GM18951 (cell line): ENCODE measurements around the gene CCDC83.

Experiments
- POLR2A ChIP-seq: IDR thresholded peaks from 4 replicates; pipeline ENCODE4 v1.6.1; 2011; ENCODE audit warnings: mild to moderate bottlenecking; ENCODE audit not compliant: insufficient read length, insufficient read depth; ENCODE audit errors: extremely low read depth
- in situ Hi-C: fragments of 300-500 bp; cut with MboI; formaldehyde crosslinking; loops from one replicate; pipeline ENCODE4 v1.12.0; 2022; ENCODE audit warnings: low sequenced_read_pairs, mixed read lengths, inconsistent platforms; ENCODE audit not compliant: unreplicated experiment

The CCDC83 gene

DNA sequence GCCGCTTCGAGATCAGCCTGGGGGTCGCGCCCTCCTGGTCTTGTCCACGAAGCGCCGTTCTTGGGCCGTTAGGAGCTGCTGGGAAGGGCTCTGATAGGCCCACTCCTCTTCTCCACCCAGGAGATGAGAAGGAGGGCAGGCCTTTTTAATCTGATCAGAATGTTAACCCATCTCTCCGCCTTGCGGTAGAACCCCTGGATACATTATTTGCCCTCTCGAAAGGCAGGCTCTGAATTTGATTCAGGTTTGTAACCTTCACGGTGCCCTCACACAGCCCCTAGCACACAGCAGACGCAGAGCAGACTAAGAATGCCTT, at the start of gene CCDC83:
TSS of gene CCDC83 (plus strand) at position 43 of the 316 bp plus-strand sequence. CDS start 9,741 bp downstream, outside the sequence.
- in situ Hi-C loops, result no loop called here
- TF ChIP-seq POLR2A, result no peak

DNA sequence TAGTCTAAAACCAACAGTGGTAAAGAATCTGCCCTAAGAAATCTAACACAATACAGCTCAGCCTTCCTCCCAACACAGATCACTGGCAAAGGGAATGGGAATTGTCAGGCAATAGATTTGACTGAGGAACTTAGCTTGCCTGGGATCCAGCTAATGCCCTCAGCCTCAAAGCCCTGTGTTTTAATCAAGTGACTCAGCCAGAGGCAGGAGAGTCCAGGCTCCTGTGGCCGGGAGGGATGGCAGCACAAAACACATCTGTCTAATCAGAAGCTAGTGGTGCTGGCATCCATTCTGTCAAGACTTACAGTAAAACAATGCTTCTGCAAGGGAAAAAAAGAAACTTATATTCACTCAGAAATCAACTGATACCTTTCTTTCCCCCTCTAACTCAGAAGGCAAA, 49.8 kb upstream of the CCDC83 start:
- in situ Hi-C loops, result no loop called here
- TF ChIP-seq POLR2A, result no peak

DNA sequence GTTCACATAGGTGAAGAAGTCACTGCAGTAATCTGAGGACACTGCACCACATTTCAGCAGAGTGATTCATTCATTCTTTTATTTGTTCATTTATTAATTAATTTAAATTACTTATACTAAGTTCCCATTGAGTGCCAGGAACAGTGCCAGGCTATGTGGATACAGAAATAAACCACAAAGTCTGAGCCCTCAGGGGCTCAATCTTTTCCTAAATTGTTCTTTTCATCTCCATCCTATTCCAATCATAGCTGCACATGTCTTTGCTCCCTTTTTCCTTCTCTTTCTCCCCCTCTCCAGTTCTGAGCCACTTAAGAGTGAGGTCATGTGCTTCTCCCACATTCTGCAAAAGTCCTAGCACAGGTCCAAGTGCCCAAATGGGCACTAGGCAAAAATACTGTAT, 49.2 kb upstream of the CCDC83 start:
- TF ChIP-seq POLR2A, result no peak
- in situ Hi-C loops, result no loop called here

DNA sequence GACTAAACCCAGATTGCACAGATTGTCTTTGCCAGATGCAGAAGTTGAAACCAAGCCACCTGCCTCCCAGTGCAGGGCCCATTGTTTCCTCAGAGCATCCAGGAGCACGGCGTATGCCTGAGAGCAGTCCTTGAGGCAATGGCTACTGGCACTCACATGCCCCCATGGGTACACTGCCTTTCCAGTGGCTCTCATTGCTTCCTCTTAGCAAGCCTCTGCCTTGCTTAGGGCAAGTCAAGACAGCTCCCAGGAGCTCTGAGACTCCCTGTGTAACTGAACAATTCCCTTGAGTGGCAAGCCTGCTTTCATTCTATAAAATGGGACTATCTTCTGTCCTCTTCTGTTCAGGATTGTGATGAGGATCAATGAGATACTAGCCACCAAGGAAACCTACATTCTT, 48.3 kb upstream of the CCDC83 start:
- in situ Hi-C loops, result no loop called here
- TF ChIP-seq POLR2A, result no peak

DNA sequence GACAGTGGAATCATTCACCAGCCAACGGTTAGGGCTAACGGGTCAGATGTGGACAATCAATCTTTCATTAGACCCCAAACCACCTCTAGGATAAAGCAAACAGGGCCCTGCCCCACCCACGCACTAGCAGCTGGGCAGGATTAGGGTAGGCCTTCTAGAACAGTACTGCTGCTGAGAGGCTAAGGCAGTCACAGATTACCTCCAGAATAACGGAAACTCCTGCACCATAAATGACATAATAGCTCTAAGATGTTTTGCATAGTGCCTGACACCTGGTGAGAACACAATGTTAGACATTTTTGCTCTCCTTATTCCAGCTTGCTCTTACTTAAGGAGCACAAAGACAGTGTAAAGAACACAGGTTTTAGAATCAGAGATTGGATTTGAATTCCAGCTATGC, 46.0 kb upstream of the CCDC83 start:
- in situ Hi-C loops, result no loop called here
- no peak for TF ChIP-seq POLR2A

DNA sequence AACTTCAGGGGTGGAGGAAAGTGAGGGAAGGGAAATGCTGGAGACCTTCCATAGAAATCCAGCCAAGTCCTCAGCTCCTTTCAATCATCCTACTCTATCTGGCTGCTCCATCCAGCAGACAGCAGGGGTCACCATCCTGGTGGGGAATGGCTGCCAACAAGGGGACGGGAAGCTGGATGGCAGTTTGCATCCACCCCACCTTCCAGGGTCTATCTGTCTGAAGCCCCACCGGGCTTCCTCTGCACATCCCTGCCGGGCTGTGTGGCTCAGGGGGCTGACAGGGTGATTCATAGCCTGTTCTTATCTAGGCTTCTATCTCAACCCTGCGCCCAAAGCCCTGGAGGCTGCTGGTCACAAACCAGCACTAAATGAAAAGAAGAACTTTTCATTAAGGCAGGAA, 45.3 kb upstream of the CCDC83 start:
- TF ChIP-seq POLR2A, result no peak
- in situ Hi-C loops, result no loop called here

DNA sequence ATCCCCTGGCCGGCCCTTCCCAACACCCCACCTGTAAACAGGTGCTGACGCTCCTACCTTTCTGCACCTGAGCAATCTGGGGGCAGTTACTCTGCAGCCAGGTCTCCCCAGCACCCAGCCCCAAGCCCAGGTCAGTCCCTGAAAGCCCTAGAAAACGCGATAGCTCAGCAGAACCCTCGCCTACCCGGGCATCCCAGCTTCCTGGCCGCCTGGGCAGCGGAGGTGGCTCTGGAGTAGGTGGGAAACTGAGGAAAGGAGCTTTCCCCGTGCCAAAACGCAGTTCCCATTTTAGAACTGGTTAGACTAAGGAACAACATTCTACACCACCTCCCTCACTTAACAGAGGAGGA, 44.7 kb upstream of the CCDC83 start:
- TF ChIP-seq POLR2A, result no peak
- in situ Hi-C loops, result no loop called here

DNA sequence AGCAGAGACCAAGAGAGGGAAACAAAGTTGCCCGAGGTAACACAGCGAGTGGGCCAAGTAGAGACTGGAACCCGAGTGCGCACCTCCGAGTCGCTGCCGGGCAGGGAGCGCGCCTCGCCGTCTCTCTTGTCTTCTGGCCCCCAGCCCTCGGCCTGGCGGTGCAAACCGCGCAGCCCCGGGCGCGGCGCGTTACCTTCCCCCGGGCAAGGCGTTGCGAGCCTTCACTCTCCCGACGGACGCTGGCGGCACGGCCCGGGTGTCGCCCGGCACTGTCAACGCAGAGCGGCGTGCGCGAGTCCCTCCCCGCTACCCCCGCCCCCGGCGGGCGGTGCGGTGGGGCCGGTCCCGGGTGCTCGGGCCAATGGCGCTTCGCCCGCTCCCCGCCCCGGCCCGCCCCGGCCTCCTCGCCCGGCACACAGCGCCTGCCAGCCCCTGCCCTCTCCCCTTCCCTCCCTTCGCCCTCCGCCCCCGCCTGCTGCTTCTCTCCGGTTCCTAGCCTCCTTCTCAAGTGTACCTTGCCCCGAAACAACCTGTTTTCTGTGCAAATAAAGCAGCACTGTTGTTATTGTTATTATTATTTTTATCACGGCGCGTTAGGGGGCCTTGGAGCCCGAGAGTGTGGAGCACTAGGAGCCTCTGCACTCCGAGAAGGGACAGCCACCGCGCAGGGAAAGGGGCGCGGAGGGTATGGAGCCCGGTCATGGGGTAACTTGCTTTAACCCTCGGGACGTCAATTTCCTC, 44.1 kb upstream of the CCDC83 start, which contains the start of gene SYTL2:
TSS of gene SYTL2 (minus strand) at position 271 of the 741 bp plus-strand sequence. CDS start 53,416 bp downstream, outside the sequence.
- TF ChIP-seq POLR2A, result peak; percentile 44
- in situ Hi-C loops, result no loop called here

DNA sequence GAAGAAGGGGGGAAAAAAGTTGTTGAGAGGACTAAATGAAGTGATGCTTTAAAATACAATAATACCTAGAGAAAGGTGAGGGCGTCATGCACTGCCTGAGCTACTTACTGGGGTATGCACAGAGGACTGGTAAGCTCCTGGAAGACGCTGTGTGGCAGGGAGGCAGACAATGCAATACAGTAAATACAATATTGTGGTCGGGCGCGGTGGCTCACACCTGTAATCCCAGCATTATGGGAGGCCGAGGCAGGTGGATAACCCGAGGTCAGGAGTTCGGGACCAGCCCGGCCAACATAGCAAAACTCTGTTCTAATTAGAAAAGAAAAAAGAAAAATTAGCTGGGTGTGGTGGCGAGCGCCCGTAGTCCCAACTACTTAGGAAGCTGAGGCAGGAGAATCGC, 43.6 kb upstream of the CCDC83 start:
- in situ Hi-C loops, result no loop called here
- no peak for TF ChIP-seq POLR2A

DNA sequence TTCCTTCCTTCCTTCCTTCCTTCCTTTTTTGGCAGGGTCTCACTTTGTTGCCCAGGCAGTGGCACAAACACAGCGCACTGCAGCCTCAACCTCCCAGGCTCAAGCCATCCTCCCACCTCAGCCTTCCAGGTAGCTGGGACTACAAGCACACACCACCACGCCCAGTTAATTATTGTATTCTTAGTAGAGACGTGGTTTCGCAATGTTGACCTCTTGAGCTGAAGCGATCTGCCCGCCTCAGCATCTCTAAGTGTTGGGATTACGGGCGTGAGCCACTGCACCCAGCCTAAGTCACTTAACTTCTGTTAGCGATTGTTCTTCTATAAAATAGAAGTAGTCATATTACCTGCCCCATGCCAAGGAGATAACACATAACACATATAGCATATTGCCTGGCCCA, 41.5 kb upstream of the CCDC83 start:
- no peak for TF ChIP-seq POLR2A
- in situ Hi-C loops, result no loop called here

DNA sequence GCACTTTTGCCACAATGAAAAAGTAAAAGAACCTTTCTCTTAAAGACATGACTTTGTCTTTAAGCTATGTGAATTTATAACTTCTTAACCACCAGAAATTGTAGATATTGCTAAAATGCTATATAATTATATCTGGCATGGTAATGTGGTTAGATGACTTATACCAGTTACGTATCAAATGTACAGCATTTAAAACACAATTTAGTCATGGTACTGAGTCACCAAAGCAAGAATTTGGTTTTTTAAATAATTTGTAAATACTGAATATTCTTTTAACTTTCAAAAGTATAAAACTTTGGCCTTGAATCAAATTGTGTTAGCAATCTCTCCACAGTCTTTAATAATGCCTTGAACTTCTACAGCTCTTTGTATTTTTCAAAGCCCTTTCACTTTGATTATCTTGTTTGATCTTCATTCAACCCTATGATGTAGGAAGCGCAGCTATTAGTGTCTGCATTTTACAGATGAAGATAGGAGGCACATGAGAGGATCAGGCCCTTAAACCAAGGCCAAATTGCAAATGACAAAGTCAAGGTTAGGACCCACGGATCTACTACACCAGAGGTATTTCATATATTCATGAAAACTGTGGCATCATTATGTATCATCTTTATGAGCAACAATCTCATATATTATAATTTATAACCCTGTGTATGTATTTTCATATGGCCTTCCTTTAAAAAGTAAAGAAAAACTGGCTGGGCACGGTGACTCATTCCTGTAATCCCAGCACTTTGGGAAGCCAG, 39.8 kb upstream of the CCDC83 start:
- in situ Hi-C loops, result no loop called here
- no peak for TF ChIP-seq POLR2A

DNA sequence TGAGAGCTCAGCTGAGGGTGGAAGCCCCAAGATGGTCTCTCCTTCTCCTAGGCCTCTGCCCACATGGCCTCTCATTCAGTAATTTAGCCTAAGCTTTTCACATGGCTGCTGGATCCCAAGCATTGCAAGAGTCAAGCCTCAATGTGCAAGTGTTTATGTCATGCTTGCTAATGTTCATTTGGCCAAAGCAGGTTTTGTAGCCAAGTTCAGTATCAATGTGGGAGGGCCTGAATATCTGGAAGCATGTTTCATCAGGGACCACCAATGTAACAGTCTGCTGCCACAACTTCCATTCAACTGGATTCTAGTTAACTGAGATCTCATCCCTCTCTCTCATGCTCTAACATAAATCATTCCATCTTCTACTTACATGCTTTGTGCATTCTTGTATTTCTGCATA, 35.7 kb upstream of the CCDC83 start:
- TF ChIP-seq POLR2A, result no peak
- in situ Hi-C loops, result no loop called here

DNA sequence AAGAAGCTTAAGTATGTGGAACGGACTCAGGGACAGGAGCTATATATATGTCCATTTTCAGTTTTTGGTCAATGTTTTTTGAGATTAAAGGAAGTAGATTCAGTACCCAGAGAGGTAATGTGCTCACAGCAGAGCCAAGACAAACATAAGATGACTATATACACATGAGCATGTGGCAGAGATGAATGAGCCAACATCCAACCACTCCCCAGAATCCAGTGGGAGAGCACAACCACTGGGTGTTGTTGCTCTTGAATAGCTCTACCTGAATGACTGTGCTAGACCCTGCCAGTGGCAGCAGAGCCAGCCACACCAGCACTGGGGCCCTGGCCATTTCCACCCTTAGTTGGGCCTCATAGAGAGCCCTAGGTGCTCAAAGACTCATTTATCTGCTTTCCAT, 33.5 kb upstream of the CCDC83 start:
- no peak for TF ChIP-seq POLR2A
- in situ Hi-C loops, result no loop called here

DNA sequence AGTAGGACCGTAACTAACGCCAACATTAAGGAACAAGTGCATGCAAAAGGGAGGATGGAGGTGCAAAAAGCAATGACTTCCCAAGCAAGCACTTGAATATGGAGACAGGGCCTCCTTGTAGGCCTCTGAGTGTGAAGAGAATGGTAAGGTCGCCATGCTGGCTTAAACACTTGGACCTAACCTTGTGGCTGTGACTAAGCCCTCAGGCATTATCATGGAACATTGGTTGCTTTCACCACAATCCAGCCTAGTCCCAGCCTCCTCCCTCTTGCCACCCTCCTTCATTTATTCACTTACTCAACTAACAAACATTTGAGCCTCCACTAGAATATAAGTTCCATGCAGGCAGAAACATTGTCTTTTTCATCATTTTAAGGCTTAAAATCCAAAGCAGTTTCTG, 32.4 kb upstream of the CCDC83 start:
- no peak for TF ChIP-seq POLR2A
- in situ Hi-C loops, result no loop called here
